Erythroblast (primary cell): Measurements from ENCODE around the gene RNF167.

ENCODE experiments used
- DNase-seq, 2 experiments: peaks; one replicate each; lab custom pipeline; 2025; lab: John Stamatoyannopoulos, UW
- GATA1 ChIP-seq: IDR thresholded peaks from 2 replicates; pipeline ENCODE4 v1.6.1; 2011; ENCODE audit warnings: low read depth, mild to moderate bottlenecking, control low read depth, low read length, moderate library complexity
- POLR2A ChIP-seq: IDR thresholded peaks from 2 replicates; pipeline ENCODE4 v1.6.1; 2011; ENCODE audit warnings: mild to moderate bottlenecking, low read length

Gene RNF167

DNA sequence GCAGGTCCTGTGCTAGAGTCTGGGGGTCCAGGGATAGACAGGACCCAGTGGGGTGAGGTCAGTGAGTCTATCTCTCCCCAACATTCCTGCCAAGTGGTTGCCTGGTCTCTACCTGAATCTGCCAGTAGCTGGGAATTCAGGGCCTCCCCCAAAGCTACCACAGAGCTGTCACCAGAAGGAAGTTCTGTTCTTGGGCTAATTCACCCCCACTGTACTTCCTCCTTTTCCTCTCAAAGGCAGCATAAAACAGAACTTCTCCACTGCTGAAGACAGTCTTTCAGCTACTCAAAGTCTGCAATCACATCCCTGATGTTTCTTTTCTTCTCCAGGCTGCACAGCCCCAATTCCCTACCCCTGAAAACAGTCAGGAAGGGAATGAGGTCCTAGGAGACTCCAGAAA is 38.7 kb downstream of the RNF167 start:
- no peak for TF ChIP-seq POLR2A
- no peak for TF ChIP-seq GATA1
- no peak for DNase-seq

DNA sequence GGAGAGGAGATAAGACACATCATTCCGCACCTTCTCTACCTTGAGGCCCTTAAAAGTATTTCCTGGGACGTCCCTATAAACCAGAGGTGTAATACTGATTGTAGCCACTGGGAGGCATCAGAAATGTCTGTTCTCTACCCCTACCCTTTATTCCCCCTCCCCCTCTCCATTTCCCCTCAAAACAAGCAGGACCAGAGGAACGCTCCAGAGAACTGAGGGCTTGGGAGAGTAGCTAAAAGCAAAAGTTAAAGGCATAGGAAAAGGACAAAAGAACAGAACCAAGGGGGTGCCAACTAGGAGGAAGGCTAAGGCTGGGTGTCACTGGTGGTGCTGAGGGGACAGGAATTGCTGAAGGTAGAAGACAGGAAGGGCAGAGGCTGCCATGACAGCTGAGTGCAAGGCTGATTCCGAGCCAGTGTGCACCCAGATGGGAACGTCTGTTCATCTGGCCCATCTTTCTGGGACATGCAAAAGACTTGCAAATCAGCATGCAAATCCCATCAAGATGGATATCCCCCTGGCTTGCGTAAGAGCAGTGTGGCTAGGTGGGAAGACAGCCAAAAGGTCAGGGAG is 40.7 kb downstream of the RNF167 start:
- TF ChIP-seq GATA1 = no peak
- no peak for TF ChIP-seq POLR2A
- peak; percentile 45 to 68 for DNase-seq

DNA sequence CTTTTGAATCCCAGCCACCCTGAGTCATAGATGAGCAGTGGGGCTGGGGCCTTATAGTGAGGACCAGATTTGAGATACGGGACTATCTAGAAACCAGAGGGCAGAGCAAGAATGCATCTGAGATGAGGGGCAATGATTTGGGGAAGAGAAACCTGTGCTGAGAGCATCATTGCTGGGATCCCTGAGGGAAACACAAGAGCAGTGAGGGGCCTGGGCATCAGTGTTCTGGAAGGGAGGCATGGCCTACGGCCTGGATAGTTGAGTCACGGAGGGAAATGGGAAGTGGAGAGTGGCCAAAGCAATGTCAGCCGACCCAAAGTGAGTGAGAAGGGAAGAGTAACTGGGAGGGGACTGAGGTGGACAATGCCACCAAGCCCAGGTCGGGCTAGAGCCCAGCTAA is 42.2 kb downstream of the RNF167 start:
- TF ChIP-seq POLR2A = no peak
- TF ChIP-seq GATA1 = no peak
- DNase-seq = no peak

DNA sequence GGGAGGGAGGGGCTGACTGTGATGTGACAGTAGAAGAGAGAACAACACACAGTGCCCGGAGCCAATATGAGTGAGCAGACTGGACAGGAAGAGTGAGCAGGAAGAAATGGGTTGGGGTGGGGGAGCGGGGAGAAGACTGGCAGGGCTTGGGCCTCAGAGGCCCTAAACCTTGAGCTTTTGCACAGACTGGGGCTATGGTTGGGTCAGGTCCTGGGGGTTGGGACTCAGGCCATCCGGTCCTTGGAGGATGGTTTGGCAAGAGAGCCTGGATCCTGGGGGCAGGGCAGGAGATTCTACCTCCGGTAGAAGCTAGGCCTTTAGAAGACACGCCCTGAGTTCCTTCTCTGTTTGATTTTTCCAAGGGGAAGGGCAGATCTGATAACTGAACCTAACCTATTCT is 46.3 kb downstream of the RNF167 start:
- TF ChIP-seq POLR2A (no peak), GATA1 (no peak)
- no peak for DNase-seq

DNA sequence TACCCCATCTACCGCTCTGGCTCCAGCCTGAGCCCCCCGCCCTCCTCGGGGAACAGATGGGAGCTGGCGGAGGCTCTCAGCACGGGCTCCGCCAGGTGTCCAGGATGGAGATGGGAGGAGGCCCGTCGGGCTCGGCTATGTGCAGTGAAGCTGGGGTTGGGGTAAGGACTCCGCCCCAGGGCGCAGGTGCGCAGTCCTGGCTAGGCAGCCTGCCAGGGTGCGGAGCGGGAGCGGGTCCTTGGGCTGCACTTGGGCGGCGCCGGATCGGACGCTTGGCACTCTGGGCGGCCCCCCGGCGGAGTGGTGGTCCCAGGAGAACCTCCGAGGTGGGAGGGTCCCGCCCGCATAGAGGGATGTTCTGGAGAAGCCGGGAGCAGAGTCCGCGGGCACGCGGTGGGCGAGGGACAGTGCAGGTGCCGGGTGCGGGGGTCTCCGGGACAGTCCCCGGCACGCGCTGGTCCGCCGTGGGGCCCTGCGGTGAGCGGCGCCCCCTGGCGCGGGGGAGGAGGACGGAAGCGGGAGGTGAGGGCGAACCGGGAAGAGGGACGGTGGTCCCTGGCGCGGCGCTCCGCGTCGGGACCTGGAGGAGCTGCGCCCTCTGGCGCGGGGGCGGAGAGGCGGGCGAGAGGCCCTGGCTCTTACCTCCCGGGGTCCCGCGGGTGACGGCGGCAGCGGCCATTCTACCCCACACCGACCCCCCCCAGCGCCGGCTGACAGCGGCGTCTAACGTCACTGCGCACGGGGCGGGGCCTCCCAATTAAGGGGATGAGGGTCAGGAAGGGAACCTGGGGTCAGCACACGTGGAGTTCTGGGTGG is 47.1 kb downstream of the RNF167 start, which contains the start of gene CAMTA2:
Gene CAMTA2, minus strand, starts transcription at position 725 of the 816 bp plus-strand sequence. CDS start 1,453 bp downstream, outside the sequence.
- TF ChIP-seq GATA1 (no peak), POLR2A (peak; percentile 77)
- DNase-seq = peak; percentile 86 to 89

DNA sequence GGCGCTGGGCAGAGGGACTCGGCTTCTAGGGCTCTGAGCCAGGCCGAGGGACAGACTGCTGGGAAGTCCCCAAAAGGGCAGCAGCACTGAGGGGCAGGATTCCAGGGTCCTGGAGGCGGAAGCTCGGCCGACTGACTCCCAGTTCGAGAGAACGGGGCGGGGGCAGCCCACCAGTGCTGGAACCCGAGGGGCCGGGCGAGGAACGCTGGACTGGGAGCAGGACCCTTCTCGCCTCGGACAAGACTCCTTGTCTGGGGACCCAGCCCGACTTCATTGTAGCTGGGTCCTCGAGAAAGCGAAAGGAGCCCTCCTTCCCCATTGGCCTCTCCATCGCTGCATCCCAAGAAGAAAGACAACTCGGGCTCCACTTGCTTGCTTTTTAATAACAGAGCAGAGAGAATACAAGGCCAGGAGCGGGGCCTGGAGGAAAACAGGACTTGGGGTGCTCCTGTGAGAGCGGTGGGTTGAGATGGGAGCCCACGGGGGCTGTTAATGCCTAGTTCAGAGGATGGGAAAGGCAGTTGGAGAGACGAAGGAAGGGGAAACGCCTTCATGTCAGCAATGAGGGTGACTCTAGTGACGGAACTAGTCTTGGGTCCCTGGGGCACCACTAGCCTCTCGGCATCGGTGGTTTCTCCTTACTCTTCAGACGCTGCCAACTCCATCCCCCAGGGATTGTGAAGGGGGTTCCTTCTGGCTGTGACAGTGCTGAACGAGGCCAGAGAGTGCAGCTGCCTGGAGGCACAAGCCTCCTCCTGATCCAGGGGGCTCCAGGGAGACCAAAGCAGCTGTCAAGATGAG is 47.9 kb downstream of the RNF167 start:
- peak; percentile 69 for TF ChIP-seq POLR2A
- no peak for TF ChIP-seq GATA1
- DNase-seq = peak; percentile 47 to 51

DNA sequence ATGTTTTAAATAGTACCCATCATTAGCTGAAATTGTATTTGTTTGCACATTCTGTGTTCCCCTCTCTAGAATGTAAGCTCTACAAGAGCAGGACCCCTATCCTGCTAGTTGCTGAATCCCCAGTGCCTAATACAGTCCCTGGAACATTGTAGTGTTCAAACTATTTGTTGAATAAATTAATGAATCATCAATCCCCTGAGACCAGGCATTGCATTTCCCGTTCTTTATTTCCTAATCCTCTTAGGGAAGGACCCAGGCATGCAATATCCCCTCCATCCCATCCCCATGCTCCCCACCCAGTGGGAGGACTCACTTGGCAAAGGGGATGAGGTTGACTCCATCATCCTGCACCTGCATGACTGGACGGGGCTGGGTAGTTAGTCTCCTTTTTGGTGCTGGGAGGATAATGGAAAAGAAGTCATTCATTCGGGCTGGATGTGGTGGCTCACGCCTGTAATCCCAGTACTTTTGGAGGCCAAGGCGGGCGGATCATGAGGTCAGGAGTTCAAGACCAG is 54.1 kb downstream of the RNF167 start:
- no peak for DNase-seq
- TF ChIP-seq GATA1 = no peak
- no peak for TF ChIP-seq POLR2A
